ENCODE data around the gene SH2D4B. TPM values are rescaled to one million over a fixed set of nuclear protein-coding genes. Genes with fewer than 3 reads are reported as not detected.
"Not testable (repeated sequence)": the region's sequence is repeated elsewhere in the genome, so short reads cannot be mapped to it uniquely, and the experiment has no call there.

Gene SH2D4B
- total RNA-seq, 1 experiment from 2014 or later: 0.07 TPM

DNA sequence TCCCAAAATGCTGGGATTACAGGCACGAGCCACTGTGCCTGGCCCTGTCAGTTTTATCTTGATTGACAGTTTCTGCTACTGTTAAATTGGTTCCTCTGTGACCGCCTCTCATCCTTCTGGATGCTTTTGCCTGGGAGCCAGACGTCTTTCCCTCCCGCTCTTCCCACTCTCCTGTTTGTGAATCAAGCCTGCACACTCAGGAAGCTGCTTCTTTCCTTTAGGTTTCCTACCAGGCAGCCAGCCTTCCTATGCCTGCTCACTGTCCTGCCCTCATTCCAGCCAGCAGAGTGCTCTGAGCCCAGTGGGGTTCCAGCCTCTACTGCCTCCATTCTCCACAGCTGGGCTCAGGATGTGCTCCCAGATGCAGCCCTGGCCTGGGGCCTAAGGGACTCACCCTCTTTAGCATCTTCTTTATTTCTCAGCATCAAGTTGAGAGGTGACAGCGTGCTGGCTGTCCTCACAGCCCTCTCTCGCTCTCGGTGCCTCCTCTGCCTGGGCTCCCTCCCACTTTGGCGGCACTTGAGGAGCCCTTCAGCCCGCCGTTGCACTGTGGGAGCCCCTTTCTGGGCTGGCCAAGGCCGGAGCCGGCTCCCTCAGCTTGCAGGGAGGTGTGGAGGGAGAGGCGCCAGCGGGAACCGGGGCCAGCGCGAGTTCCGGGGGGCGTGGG is 5.1 kb downstream of the SH2D4B start:
- DNase-seq (ENCODE audit: low spot score): no peak

DNA sequence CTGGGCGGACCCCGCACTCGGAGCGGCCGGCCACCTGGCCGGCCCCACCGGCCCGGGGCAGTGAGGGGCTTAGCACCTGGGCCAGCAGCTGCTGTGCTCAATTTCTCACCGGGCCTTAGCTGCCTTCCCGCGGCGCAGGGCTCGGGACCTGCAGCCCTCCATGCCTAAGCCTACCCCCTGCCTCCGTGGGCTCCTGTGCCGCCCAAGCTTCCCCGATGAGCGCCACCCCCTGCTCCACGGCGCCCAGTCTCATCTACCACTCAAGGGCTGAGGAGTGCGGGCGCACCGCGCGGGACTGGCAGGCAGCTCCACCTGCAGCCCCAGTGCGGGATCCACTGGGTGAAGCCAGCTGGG is 5.6 kb downstream of the SH2D4B start:
- DNase-seq (ENCODE audit: low spot score): not testable (repeated sequence)

- DNase-seq (ENCODE audit: low spot score): no peak
These were observed 6.7 kb downstream of the SH2D4B start for GRCh38 chr10:80544316-80544953.

DNA sequence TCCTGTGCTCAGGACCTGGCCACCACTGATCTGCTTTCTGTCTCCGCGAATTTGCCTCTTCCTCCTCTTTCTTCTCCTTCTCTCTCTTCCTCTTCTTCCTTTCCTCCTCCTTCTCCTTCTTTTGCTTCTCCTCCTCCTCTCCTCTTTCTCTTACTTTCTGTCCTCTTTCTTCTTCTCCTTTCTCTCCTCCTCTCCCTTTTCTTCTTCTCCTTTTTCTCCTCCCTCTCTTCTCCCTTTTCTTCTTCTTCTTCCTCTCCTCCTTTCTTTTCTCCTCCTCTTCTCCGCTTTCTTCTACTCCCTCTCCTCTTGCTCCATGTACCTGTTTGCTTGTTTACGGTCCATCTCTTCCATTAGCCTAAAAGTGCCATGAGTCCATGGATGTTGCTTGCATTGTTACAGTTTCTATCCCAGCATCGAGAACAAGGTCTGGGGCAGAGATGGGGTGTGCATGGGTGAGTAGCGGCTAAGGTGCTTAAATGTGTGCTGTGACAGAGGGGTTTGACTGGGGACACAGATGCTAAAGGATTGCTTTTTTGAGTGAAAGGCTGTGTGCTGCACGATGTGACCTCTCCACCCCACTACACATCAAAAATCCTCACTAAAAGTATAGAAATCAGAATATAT is 7.7 kb downstream of the SH2D4B start:
- no peak for DNase-seq (ENCODE audit: low spot score)

GRCh38 chr10:80552151-80552646 is 14.5 kb downstream of the SH2D4B start:
- no peak for DNase-seq (ENCODE audit: low spot score)

DNA sequence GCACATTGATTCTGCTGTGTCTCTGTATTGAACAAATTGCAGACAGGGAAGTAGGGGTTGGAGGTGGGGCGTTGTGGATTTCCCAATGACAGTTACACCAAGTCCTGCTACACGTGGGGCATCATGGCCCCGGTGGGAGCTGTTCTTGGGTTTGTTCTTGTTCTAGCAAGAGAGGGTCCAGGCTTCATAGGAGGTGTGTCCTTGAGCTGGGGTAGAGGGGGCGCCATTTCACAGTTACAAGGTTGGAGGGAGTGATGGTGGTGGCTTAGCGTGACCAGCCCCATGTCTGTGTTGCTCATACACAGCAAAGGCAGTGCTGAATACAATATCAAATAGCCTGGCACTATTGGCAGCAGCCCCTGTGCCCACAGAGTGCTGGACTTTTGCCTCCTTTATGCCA is 15.7 kb downstream of the SH2D4B start:
- DNase-seq (ENCODE audit: low spot score): no peak

DNA sequence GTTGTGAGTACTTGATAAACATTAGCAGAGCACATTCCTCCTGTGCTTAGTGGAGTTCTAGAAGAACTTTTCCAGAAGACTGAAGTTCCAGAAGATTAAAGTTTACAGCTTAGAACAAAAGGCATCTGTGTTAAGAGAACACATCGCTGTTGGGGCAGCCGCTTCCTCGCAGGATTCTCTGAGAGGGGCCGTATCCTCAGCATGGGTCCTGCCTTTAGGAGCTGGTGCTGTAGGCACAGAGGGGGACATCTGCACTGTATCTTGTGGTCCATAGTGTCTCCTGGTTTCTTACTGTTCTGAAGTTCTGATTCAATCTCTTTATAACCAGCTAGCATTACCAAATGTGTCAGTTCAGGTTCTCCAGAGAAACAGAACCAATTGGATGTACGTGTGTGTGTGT is 16.3 kb downstream of the SH2D4B start:
- no peak for DNase-seq (ENCODE audit: low spot score)

- no peak for DNase-seq (ENCODE audit: low spot score)
These were observed 17.7 kb downstream of the SH2D4B start for GRCh38 chr10:80555415-80555814.

DNA sequence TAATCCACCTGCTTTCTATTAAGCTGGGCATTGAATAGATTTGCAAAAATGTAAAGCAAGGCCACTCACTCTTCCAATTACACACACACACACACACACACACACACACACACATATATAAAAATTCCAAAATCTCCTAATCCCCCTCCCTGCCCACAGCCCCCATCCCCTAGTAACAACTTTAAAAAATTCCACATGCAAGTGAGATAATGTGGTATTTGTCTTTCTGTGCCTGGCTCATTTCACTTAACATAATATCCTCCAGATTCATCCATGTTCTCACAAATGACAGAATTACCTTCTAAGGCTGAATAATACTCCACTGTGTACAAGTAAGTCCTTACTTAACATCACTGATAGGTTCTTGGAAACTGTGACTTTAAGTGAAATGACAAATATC is 24.2 kb downstream of the SH2D4B start:
- no peak for DNase-seq (ENCODE audit: low spot score)

DNA sequence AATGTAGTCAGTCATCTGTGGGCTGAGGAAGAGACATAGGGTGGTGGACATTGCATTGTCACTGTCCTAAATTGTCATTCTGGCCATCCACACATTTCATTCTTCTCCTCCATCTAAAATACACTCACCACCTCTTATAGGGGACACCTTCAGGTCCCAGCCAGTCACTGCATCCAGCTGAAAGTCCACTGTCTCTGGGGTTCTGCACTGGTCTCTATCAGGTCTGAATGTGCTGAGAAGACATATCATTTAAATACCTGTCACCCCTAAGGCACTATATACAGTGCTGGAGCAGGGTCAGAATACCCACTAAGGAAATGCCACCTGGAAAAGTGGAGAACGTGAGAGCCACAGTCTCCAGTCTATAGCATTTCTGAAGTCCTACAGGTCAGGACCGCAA is 29.6 kb downstream of the SH2D4B start:
- no peak for DNase-seq (ENCODE audit: low spot score)

GRCh38 chr10:80569131-80569895 is 31.6 kb downstream of the SH2D4B start:
- no peak for DNase-seq (ENCODE audit: low spot score)

DNA sequence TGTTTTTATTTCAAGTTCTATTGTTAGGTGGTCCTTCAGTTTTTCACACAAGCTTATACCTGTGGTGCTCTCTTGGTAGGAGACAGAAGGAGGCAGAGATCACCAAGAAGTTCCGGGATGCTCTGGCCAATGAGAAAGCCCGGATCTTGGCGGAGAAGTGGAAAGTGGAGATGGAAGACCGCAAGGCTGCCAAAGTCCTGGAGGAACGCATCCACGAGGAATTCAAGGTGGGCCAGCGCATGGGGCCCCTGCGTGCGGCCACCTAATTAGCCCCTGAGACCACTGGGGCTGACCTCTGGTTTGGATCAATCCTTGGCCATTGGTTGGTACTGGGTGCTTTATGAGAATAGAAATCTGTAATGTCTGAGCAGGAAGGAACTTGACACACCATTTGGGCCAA is 33.6 kb downstream of the SH2D4B start:
- DNase-seq (ENCODE audit: low spot score): no peak

- no peak for DNase-seq (ENCODE audit: low spot score)
These were observed 41.6 kb downstream of the SH2D4B start for GRCh38 chr10:80579181-80579763.

- no peak for DNase-seq (ENCODE audit: low spot score)
These were observed 42.3 kb downstream of the SH2D4B start for GRCh38 chr10:80579849-80580637.

DNA sequence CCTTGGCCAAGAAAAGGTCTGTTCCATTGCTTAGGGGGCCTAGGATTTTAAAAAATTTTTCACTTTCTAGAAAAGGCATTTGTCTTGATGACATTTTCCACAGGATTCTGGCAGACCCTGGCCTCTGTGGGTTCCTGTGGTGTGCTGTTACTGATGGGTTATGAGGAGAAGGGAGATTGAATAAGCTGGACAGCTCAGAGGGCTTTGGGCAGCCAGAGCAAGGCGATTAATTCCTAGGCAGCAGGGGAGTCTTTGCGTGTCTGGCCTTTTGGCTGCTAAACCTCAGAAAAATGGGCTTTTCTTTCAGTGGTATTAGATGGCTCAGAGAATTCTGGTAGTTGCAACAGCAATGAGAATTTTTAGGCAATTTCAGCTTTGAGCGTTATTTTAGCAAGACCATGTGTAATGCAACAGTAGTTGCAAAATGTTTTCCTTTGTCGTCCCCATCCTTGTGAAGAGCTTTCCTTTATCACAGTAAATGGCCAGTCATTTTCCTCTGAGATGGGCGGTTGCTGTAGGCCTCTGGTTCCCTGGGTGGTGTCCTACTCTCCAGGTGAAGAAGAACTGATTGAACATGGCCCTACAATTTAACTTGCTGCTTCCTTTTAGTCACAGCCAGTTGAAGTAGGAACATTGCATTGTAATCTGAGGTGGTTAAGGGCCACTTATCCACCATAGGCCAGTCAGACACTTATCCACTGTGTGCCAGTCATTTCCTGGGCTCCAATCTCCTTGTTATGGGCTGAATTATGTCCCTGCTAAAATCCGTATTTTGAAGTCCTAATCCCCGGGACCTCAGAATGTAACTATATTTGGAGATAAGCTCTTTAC is 43.2 kb downstream of the SH2D4B start:
- DNase-seq (ENCODE audit: low spot score): no peak

DNA sequence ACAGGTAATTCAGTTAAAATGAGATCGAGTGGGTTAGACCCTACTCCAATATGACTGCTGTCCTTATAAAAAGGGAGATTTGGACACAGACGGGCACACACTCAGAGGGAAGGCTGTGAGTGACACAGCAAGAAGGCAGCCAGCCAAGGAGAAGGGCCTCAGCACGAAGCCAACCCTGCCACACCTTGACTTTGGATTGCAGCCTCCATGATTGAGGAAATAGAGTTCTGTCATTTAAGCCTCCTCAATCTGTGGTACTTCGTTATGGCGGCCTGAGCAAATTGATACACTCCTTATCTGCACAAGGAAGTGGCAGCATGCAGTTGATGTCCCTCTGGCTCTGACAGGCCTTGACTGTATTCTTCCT is 43.8 kb downstream of the SH2D4B start:
- DNase-seq (ENCODE audit: low spot score): no peak

GRCh38 chr10:80582286-80582960 is 44.7 kb downstream of the SH2D4B start:
- no peak for DNase-seq (ENCODE audit: low spot score)

- no peak for DNase-seq (ENCODE audit: low spot score)
These were observed 46.0 kb downstream of the SH2D4B start for GRCh38 chr10:80583685-80584084.

DNA sequence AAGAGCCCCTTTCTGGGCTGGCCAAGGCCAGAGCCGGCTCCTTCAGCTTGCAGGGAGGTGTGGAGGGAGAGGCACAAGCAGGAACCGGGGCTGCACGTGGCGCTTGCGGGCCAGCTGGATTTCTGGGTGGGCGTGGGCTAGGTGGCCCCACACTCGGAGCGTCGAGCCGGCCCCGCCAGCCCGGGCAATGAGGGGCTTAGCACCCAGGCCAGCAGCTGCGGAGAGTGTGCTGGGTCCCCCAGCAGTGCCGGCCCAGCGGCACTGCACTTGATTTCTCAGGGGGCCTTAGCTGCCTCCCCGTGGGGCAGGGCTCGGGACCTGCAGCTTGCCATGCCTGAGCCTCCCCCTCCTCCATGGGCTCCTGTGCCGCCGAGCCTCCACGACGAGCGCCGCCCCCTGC is 48.1 kb downstream of the SH2D4B start:
- no peak for DNase-seq (ENCODE audit: low spot score)

DNA sequence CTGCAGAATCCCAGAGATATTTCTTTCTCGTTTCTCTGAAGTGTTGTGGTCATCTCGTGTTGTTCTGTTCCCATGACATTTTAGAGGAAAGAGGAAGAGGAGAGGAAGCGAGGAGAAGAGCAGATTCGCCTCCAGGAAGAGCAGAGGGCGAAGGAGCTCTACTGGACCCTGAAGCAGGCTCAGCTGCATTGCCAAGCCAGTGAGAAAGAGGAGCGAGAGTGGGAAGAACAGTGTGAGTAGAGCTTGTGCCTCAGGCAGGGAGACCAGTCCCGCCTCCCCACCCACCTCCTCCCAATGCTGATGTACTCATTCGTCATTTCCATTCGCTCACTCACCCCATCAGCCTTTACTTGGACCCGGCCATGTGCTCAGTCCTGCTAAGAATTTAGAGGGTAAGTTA is 50.8 kb downstream of the SH2D4B start:
- no peak for DNase-seq (ENCODE audit: low spot score)
